Mucosa of descending colon (tissue), 3 donors: Measurements from ENCODE around the gene USP4. TPM values are rescaled to one million over a fixed set of nuclear protein-coding genes. Genes with fewer than 3 reads are reported as not detected.

Source experiments
- ATAC-seq: fragments of 200-7000 bp; cut with Tn5 transposase; one replicate; pipeline ENCODE4 v1.9.1; 2020; ENCODE audit warnings: mild to moderate bottlenecking, moderate library complexity
- DNase-seq, 3 donors: peaks; one replicate each; pipeline ENCODE4 v3.0.0-alpha.2; 2020
- H3K36me3 ChIP-seq: fragments of 200-600 bp; one replicate; pipeline ENCODE4 v1.8.0; 2021; ENCODE audit warnings: low read depth, mild to moderate bottlenecking
- H3K4me1 ChIP-seq: fragments of 200-600 bp; one replicate; pipeline ENCODE4 v1.8.0; 2021; ENCODE audit warnings: low read depth, mild to moderate bottlenecking
- H3K4me3 ChIP-seq: fragments of 200-600 bp; one replicate; pipeline ENCODE4 v1.8.0; 2021; ENCODE audit warnings: mild to moderate bottlenecking
- H3K9me3 ChIP-seq: fragments of 200-600 bp; one replicate; pipeline ENCODE4 v1.8.0; 2021; ENCODE audit warnings: mild to moderate bottlenecking
- CTCF ChIP-seq: fragments of 200-600 bp; IDR thresholded peaks from one replicate; pipeline ENCODE4 v1.8.0; 2022; ENCODE audit warnings: antibody characterized with exemption, mild to moderate bottlenecking
- intact Hi-C, 2 donors: fragments of 100-400 bp; cut with DNase I in 1 of 2; cut with micrococcal nuclease in 1 of 2; formaldehyde crosslinking; loops; one replicate each; pipeline versions ENCODE4 v1.11.0 to v1.11.1; 2022; cut with DNase I, micrococcal nuclease
- total RNA-seq, 3 donors: library from RNA; stranded (reverse); fragmentation: NEBNext Ultra II Directional in 2 of 3; extraction: Animal tissue kit (Norgen Biotek cat#: 25700) in 2 of 3; gene quantifications; one replicate each; pipeline versions ENCODE4 v1.2.1 to v1.2.4, GENCODE V29; 2021 to 2023
- donor health status: DM: no; HTN: no; CAD: no; lungs with moderate emphysema.
- donor health status: DM: no; HTN: no; CAD: no.
- donor health status: DM: no; HTN: yes; CAD: no.

USP4 gene
- total RNA-seq, 3 donors from 2014 or later: 46.4 to 60.5 (median 58.9) TPM

GRCh38 chr3:49302613-49303012, 37.2 kb downstream of the USP4 start:
- Histone ChIP-seq H3K4me1 (no peaks in the 10 kb centered on the region), H3K9me3 (no peaks in the 10 kb centered on the region), H3K36me3 (peaks cover 13% of the 10 kb centered on the region), H3K4me3 (no peak overlapping the region)
- ATAC-seq: no peak
- no peak for TF ChIP-seq CTCF
- intact Hi-C loops: no loop called here
- no peak for DNase-seq

- H3K4me3 ChIP-seq: no peak overlapping the region
- ATAC-seq (no peak), DNase-seq (no peak)
- H3K4me1 ChIP-seq: no peaks in the 10 kb centered on the region
- intact Hi-C loops: no loop called here
- H3K36me3 ChIP-seq: peaks cover 13% of the 10 kb centered on the region
- TF ChIP-seq CTCF: no peak
- H3K9me3 ChIP-seq: no peaks in the 10 kb centered on the region
Observed at GRCh38 chr3:49300595-49300994, 39.3 kb downstream of the USP4 start.

- DNase-seq: no peak
- no peaks in the 10 kb centered on the region for H3K4me1 ChIP-seq
- H3K36me3 ChIP-seq: peaks cover 18% of the 10 kb centered on the region
- no peak for ATAC-seq
- TF ChIP-seq CTCF: no peak
- H3K9me3 ChIP-seq: no peaks in the 10 kb centered on the region
- intact Hi-C loops: no loop called here
- no peak overlapping the region for H3K4me3 ChIP-seq
Observed at GRCh38 chr3:49298511-49298910, 41.3 kb downstream of the USP4 start.

GRCh38 chr3:49296781-49297411, 43.0 kb downstream of the USP4 start:
- no peak for TF ChIP-seq CTCF
- Histone ChIP-seq H3K4me3 (no peak overlapping the region), H3K36me3 (peaks cover 23% of the 10 kb centered on the region), H3K9me3 (no peaks in the 10 kb centered on the region), H3K4me1 (no peaks in the 10 kb centered on the region)
- intact Hi-C loops: no loop called here
- peak in 1 of 3 donors; percentile 53 for DNase-seq
- peak; percentile 60 for ATAC-seq

GRCh38 chr3:49295489-49296058, 44.3 kb downstream of the USP4 start:
- intact Hi-C loops: no loop called here

More at GRCh38 chr3:49295489-49296058, 44.3 kb downstream of the USP4 start:
- no peak for TF ChIP-seq CTCF
- Histone ChIP-seq H3K9me3 (no peaks in the 10 kb centered on the region), H3K4me3 (no peak overlapping the region), H3K4me1 (no peaks in the 10 kb centered on the region), H3K36me3 (peaks cover 29% of the 10 kb centered on the region)
- DNase-seq (peak in 1 of 3 donors; percentile 21), ATAC-seq (peak; percentile 41)
